C4-2B (cell line): ENCODE data around the gene TTN.

Source experiments
- ZFX ChIP-seq: fragments of 450-650 bp; IDR thresholded peaks from 2 replicates; pipeline ENCODE4 v1.6.1; 2017
- TF ChIP-seq, protein P1 (sequence below): fragments of 450-650 bp; conservative IDR thresholded peaks from 2 replicates; pipeline ENCODE4 v1.5.1; 2017; ENCODE audit warnings: mild to moderate bottlenecking

DNA sequence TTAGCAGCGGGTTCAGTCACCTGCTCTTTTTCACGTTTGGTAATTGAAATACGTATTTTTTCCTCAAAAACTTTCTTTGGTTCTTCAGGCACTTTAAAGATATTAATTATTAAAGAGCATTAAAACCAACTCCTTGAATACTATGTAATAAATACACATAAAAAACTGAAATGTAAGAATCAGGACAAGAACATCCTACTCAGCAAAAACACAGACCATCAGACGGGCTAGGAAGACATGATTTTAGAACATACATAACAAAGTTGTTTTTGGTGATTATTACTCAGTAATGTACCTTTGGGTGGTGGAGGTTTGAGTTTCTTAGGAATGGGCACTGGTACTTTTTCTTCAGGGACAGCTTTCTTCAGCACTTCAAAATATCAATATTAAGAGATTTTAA, 126.1 kb downstream of the TTN start:
- TF ChIP-seq, protein P1, sequence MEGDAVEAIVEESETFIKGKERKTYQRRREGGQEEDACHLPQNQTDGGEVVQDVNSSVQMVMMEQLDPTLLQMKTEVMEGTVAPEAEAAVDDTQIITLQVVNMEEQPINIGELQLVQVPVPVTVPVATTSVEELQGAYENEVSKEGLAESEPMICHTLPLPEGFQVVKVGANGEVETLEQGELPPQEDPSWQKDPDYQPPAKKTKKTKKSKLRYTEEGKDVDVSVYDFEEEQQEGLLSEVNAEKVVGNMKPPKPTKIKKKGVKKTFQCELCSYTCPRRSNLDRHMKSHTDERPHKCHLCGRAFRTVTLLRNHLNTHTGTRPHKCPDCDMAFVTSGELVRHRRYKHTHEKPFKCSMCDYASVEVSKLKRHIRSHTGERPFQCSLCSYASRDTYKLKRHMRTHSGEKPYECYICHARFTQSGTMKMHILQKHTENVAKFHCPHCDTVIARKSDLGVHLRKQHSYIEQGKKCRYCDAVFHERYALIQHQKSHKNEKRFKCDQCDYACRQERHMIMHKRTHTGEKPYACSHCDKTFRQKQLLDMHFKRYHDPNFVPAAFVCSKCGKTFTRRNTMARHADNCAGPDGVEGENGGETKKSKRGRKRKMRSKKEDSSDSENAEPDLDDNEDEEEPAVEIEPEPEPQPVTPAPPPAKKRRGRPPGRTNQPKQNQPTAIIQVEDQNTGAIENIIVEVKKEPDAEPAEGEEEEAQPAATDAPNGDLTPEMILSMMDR = no peak
- TF ChIP-seq ZFX = no peak
